KG1 (cell line): Measurements from ENCODE around the gene KRT76.
"Not testable (repeated sequence)": the region's sequence is repeated elsewhere in the genome, so short reads cannot be mapped to it uniquely, and the experiment has no call there.

Experiments used
- DNase-seq: peaks from one replicate; lab custom pipeline; 2025; lab: John Stamatoyannopoulos, UW

Gene KRT76

DNA sequence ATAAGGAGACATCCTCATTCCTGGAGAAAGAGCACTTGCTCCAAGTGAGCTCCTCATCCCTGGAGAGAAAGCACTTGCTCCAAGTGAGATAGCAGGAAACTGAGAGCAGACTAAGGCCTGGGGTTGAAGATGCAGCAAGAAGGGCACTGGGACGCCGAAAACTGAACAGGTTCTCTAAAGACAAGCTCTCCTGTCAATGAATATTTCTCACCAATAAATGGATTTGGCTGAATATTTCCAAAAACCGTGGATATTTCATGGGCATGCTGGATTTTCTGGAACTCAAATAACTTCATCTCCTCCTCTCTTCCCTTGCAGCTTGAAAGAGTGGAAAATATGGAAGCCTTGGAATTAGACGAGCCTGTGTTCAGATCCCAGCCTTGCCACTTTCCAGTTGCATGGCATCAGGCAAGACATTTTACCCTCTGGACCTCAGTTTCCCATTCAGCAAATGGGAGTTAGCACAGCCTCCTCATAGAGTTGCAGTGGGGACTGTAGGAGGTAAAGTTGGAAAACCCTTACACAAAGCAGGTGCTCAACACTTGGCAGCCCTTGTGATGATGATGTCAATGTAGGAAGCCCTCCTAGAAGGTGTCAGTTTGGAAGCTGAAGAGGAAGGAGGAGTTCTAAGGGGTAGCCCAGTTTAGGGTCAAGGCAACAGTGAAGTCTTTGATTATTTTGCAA lies 4.4 kb upstream of the KRT76 start:
- DNase-seq: no peak

DNA sequence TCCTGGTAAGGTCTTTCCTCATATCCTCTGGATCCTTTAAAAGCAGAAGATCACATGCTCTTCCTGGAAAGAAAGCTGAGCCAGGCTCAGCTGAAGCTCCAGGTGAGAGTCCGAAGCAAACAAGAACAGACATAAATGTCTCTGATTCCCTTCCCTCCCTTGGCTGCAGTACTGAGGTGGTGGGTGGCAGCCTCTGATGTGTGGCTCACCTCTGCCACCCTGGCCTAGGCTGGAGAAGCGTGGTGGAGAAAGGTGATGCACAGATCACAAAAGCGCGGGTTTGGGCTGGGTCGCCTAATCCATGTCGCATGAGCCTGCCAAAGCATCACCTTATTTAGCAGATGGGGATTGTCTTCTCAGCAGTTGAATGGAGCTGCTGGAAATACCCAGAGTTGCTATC lies 2.8 kb upstream of the KRT76 start:
- DNase-seq: no peak

DNA sequence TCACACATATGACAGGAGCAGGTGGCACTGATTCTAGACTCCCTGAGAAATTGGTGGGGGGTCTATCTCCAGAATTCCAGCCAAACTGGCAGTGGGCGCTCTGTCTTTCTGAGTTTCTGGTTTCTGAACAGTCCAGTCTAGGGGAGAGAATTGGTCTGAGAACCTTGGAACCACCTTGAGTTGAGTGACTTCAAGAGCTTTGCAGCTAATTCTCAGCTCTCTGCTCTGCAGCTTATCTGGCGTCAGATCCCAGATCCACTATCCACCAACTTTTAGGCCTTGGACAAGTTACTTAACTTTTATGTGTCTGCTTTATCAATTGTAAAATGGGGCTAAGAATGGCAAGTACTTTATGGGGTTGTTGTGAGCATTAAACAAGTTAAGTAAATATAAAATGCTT lies 1.7 kb upstream of the KRT76 start:
- DNase-seq: no peak

DNA sequence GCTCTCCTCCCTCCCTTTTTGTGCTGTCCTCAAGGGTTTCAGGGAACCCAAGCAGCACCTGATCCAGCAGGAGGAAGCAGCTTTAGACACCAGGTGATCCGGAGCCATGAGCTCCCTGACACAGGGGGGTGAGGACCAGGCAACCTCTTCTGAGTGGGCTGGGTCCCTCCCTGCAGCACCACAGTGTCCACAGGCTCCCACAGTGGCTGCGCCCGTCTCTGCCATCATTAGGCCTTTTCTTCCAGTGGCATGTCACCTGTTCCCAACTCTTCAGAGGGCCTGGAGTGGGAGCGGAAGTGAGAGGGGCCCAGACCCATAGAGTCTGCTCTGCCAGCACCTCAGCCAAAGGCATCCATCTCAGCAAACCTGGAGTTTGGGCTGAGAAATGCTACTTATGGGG lies 421 bp upstream of the KRT76 start:
- DNase-seq: no peak

DNA sequence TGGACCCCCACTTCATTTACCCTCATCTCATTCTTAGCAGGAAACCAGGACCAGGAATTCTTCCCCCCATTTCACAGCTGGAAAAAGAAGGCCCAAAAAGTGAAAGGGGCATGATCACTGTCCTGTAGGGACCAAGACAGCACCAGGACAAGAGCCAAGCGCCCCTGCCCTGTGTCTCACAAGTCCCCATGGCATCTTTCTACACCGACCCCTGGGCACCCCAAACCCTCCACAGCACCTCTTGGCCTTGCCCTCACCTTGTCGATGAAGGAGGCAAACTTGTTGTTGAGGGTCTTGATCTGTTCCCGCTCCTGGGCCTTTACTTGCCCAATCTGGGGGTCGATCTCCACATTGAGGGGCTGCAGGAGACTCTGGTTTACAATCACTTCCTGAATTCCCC lies 710 bp downstream of the KRT76 start:
- no peak for DNase-seq

DNA sequence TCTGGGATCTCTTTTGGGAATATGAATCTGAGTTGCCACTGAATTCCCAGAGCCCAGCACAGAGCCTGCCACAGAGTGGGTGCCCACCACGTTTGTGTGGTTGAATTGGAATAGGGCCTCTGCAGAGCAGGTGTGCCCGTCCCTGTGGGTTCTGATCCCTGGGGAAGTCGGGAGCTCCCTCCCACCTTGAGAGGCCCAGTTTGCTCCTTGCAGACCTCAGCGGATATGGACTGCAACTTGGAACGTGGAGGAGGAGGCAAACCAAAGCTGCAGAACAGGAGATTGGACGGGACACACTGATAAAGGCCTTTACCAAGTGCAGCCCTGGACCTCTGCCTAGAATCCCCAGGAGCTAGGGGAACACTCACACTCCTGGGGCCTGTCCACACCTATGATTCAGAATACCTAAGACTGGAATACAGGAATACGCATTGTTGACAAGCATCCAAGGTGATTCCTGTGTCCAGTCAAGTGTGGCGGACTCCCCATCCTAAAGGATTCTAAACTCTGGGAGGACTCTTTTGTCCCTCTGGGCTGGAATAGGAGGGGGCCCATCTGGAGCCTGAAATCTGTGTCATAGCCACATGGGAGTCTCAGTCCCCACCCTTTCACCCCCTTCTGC lies 2.4 kb downstream of the KRT76 start:
- no peak for DNase-seq

DNA sequence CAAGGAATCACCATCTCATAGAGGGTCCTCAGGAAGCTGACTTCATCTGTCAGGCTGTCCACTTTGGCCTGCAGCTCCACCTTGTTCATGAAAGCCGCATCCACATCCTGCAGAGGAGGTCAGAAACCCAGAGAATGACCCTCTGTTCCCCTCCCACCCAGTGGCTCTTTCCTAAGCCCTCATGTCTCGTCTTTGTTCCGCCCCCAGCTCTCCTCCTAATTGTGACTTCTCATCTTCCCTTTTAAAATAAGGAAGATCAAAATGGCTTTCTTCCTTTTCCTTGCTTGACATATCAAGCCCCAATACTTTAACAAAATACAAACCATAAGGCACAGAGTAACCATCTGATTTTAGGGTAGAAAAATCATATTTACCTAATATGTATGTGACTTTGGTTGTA lies 4.4 kb downstream of the KRT76 start:
- no peak for DNase-seq

DNA sequence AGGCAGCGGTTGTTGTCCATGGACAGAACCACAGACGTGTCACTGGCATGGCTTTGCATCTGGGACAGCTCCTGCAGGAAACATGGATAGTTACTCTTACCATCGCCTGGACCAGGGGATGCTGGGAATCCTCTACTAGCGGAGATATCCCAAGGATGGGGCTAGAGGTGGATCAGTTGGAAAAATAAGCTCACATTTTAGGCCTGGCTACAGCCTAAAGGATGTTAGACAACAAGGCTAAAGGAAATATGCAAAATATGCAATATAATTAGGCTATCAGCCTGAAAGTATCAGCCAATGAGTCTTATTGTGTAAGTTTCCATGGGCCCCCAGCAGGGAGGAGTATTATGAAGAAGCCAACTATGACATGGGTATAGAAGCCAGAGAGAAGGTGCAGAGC lies 5.0 kb downstream of the KRT76 start:
- DNase-seq: no peak

DNA sequence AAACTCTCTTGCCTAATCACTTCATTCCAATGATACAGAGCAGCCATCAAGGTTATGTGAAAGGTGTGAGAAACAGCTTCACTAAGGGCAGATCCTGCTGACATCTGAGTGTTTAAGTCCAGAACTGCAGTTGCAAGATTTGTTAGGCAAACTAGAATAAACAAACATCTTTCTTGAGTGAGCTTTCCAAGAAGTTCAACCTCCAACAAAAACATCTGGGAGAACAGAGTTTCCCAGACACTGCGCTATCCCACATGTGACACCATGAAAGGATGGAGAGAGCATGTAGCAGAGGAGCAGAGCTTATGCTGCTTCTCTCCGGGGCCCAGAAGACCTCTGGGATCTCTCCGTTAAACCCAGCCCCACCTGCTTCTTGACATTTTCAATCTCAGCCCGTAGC lies 5.6 kb downstream of the KRT76 start:
- DNase-seq: no peak

DNA sequence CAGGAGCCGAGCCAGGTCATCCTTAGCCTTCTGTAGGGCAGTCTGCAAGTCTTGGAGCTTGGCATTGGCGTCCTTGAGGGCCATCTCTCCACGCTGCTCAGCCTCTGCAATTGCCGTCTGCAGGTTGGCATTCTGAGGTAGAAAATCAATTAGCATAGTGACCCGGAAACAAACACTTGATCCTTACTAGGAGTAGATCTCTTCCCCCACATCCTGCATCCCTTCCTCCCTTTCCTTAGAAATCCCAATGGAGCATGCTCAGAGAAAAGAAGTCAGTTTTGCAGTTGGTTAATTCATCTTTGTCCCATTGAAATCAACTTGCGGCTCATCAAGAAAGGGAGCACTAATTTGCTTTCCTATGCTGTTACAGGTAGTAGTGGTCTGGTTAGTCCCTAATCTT lies 6.1 kb downstream of the KRT76 start:
- DNase-seq: no peak

DNA sequence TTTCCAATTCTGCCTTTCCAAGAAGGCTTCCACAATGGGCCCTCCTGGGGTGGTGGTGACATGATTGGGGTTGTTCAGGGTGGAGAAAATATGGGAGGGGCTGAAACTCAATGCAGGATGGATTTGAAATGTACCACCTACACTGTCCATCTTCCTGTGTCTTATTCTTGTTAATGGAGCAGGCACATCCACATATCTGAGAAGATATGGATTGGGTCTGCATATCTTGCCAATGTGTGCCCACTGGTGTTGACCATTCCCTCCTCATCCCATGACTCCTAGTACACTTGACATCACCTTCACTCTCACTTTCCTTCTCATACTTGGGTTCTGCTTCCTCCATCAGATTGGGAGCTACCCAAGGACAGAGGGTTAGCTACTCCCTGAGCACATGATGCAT lies 7.2 kb downstream of the KRT76 start:
- no peak for DNase-seq

DNA sequence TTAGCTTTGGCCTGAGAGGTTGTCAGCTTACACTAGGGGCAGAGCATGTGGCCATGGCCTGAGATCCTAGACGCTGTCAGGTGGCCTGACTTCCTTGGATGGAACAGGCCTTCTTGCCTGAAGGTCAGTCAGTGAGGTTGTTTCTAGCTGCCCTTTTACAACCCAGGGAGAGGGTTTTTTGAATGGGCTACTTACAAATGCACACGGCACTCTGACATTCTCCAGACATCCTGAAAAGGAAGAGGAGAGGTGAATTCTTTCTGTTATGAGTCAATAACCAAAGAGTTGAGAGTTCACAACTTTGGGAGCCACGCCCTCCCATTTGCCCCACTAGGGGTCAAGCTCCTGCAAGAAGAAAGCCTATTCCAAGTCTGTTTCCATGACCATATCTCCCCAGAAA lies 7.8 kb downstream of the KRT76 start:
- no peak for DNase-seq

DNA sequence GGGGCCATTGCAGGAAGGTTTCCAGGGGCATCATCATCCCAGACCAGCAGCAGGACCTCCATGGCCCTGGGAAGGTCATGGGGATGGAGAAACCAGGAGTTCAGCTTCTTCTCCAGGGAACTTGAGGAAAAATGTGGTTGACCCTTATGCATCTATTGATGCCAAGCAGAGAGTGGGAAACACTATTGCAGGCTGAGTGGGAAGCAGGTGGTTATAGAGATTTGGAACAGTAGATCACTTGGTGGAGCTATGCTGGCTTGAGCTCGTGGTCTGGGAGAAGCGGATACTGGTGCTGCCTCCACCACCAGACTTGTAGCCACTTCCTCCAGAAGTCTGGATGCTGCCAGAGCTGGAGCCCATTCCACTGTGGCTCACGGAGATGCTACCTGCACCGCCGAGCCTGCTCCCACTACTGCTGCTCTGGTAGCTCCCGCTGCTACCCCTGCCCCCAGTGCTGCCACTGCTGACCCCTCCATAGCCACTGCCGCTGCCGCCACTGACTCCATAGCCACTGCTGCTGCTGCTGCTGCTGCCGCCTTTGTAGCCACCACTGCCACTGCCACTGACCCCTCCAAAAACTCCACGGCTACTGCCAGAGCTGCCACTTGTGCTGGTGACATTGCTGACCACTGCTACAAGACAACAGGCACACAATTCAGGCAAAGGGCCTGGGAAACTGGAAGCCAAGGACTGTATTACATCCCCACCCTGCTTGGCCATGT lies 8.5 kb downstream of the KRT76 start:
- DNase-seq: no peak

DNA sequence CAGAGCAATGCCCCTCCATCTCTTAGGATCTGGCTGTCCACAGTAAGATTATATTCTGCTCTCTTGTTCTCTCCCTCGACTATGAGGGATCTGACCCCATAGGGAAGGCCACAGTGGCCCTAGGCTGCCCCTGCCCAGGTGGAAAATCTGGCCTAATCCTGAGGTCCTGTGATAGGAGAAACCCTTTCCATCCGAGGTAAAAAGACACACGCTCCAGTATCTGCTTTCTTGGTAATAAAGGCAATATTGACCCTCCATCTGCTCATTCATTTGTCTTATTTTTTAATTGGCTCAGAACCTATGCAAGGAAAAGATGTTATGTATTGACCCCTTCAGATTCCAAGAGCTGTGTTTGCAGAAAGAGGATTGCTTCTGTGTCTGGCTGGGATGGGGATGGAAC lies 9.7 kb downstream of the KRT76 start:
- no peak for DNase-seq

DNA sequence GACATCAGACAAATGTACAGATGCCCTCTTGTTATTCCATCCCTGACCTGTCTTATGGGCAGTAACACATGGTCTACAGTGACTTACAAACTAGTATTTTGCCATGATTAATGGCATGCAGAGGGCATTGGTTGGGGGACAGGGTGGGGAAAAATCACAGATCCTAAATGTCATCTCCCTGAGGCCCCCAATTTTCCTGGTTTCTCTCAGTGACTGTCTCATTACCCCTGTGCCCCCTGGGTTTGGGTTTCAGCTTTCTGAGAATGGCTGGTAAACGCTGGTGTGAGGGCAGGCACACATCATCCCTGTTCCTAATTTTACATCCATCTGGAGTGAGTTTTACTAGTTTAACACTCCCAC lies 10.1 kb downstream of the KRT76 start:
- no peak for DNase-seq

DNA sequence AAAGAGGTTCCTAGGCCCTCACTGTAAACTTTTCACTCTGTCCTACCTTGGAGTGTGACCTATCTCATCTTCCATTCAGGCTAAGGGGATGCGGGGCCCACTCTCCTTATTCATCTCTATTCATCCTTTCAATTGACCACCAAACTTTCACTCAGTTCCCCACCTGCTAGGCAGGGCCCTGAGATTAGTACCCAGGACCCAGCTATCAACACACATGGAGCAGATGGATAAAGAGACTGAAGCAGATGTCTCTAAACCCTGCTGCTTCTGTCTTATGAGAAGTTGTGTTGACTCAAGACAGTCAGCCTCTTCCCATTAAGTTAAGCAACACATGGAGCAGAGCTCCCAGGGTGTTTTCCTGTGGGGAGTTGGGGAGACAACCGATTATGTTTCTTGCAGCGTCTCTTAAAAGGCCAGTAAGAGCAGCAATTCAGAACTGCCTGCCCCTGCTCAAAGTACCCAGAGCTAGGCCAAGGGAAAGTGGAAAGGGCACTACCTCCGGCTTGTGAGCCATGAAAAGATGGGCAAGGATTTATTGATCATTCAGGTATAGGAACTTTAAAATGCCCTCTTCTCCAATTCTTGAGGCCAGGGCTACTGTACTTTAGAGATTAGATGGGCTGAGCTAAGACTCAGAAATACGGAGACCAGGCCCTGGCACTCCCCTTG lies 10.7 kb downstream of the KRT76 start:
- no peak for DNase-seq

DNA sequence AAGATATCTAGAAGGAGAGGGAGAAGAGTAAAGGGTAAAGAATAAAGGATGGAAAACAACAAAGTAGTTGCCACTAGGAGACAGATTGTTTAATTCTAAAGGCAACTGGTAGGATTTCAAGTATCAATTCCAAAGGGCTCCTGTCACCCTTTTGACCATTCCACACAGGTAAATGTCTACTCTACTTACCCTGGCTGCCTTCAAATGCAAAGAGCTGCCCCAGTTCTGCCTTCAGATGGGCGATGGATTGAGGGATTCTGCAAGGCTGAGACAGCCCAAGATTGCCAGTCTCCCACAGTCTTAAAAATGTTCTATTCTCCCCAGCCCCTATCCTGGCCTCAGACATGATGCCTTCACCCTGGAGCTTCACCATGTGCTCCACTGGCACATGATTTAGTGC lies 11.4 kb downstream of the KRT76 start:
- DNase-seq: no peak

DNA sequence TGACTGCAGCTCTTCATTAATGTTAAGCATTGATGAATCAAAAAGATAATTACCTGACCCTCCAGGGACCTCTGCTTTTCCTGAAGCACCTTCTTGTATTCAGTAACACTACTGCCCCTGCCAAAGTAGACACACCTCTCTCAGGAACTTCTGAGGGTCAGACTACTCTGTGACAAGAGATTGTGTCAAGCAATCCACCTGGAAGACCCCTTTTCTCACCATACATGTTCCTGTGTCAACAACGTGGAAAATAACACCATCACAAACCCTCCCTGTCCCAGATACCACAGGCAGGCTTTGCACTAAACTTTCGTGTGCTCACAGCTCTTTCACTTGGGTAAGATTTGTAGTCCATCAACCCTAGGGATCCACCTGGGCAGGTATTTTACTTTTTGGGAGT lies 13.2 kb downstream of the KRT76 start:
- DNase-seq: no peak

DNA sequence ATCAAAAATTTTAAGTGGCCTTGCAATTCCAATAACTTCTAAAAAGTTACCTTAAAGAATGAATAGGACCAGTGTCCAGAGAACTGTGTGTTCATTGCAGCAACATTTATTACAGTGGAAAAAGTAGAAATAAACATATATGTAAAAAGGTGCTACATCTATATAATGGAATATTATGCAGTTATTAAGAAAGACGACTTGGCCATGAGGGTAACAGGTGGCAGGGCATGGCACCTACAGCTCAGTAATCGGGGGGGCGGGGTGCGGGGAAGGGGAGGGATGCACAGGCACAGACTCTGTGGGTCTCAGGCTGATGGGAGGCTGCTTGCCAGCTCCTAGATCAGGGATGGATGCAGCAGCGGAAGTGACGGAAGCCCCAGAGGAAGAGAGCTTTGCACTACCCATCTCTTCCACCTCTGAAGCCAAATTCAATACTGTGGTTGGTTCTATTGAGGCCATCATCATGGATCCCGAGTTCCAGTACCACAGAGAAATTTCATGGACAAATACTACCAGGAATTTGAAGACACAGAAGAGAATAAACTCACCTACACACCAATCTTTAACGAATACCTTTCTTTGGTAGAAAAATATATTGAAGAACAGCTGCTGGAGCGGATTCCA lies 14.0 kb downstream of the KRT76 start:
- DNase-seq: no peak

DNA sequence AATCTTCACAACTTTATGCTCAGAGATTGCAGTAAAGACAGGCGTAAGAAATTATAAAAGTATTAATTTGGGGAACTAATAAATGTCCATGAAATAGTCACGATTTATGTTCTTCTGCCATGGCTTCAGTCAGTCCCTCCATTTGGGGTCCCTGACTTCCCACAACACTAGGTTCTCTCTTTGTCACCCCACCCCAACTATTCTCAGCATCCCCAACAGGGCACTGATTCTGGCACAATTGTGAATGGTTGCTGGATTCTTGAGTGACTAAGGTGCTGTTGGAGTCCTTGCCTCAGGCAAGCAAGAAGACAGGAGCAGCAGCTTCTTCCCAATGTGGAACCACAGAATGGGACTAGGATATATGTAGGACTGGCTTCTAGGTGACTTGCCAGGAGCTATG lies 15.3 kb downstream of the KRT76 start:
- no peak for DNase-seq

DNA sequence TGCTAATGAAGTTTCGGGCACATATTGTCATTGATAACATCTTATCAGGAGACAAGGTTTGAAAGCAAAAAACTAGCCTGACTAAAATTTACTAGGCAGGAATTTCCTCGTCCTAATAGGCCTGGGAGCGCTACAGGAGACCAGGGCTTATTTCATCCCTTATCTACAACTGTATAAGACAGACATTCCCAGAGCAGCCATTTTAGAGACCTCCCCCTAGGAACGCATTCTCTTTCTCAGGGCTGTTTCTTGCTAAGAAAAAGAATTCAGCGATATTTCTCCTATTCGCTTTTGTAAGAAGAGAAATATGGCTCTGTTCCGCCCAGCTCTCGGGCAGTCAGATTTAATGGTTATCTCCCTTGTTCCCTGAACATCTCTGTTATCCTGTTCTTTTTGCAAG lies 15.9 kb downstream of the KRT76 start:
- DNase-seq: not testable (repeated sequence)

DNA sequence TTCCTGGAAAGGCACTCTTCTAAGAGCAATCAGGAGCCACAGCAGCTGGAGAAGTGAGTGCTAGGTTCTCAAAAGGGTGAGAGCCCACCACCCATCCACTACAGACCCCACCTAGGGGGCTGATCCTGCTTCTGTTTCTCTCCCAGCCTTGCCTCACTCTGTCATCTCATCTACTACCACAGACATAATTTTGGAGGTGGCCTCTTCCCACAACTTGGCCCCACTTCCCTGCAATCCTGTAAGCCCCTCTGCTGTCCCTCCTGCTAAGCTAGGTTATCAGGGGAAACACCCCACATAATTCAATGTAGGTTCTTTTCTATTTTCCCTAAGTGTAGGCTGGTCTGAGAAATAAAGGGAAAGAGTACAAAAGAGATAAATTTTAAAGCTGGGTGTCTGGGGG lies 16.5 kb downstream of the KRT76 start:
- DNase-seq: no peak

DNA sequence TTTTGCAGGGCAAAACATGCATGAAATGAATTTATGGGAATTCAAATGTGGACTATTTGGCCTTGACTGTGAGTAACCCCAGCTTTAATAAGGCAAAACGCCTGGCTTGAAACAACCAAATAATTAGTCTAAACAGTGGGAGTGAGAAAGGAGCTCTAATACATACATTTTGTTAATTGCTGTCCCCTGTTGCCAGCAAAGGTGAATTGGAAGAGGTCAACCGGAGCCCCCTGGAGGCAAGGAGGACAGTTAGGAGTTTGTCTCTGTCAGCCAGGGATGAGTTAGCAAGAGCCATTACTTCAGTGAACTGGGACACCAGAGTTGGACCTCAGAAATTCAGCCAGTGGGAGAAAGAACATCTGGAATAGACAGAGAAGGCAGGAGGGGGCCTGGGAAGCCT lies 17.4 kb downstream of the KRT76 start:
- no peak for DNase-seq
